ENCODE measurements around the gene PMFBP1. TPM values are rescaled to one million over a fixed set of nuclear protein-coding genes. Genes with fewer than 3 reads are reported as not detected.

The PMFBP1 gene
- total RNA-seq, 1 experiment from 2014 or later: 0.56 TPM

DNA sequence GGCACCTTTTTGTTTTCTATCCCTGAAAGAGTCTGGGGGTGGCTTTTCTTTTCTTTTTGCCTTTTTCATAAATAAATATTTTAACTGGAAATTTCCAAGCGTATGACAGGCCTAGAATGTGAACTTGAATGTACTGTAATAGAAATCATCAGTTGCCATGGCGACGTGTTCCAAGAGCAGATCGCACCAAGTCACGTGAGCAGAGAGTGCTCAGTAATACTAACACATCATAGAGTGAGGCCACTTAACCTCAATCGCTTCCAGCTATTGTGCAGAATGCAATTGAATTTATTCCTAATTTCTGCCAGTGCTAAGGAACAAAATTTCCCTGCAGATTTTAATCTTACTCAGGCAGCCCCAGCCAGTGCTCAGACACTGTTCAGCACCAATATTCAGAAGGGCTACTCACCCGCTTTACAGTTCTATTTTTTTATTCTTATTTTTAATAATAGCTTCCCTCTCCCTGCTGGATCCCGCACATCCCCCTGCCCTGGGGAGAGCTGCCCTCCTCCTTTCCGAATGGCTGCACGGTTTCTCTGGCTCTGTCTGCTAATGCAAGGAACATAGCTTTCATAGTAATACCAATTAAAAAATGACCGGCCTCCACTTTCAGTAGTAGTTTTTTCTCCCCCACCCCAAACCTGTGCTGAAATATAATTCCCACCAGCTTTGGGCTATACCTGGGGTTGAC lies 26.2 kb upstream of the PMFBP1 start:
- no peak overlapping the region for H2AFZ ChIP-seq (ENCODE audit: low read length)
- 0 out of 2 replicates have a peak, but pooled peaks cover 3% of the 10 kb centered on the region for H4K20me1 ChIP-seq (ENCODE audit: insufficient read depth, low read depth, low read length)
- H3K27me3 ChIP-seq (ENCODE audit: low read length): no peaks in the 10 kb centered on the region
- no peak overlapping the region for H3K4me2 ChIP-seq (ENCODE audit: low read depth, low read length, poor library complexity, severe bottlenecking)
- H3K9me3 ChIP-seq (ENCODE audit: low read length): no peaks in the 10 kb centered on the region
- H3K9me2 ChIP-seq (replicated peaks; ENCODE audit: insufficient read depth, low read length): no peaks in the 10 kb centered on the region
- no peak overlapping the region for H3K27ac ChIP-seq (ENCODE audit: low read length)
- H3K4me3 ChIP-seq (ENCODE audit: low read length): no peak overlapping the region
- H3K9ac ChIP-seq (ENCODE audit: low read length): no peak overlapping the region
- DNase-seq: no peak
- H3K4me1 ChIP-seq (ENCODE audit: low read length): no peaks in the 10 kb centered on the region
- H3K36me3 ChIP-seq (ENCODE audit: insufficient read depth, low read length): no peaks in the 10 kb centered on the region
- no peaks in the 10 kb centered on the region for H3K79me2 ChIP-seq (ENCODE audit: low read length)

DNA sequence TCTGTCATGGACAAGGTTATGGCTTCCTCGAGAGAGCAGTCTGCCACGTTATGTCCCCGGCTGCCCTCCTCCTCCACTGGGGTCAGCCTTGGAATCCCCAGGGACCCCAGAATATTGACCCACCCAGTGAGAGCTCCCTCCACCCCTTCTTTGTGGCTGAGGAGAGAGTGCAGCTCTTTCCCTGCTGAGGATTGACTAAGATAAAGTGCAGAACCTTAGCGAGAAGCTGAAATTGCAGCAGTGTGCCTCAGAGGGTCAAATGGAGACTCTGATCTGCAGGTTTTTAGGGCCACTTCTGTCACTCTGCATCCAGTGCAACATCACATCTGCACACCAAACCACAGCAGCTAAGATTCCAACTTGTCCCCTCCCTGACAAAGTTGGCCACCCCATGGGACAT lies 25.6 kb upstream of the PMFBP1 start:
- H2AFZ ChIP-seq (ENCODE audit: low read length): no peak overlapping the region

DNA sequence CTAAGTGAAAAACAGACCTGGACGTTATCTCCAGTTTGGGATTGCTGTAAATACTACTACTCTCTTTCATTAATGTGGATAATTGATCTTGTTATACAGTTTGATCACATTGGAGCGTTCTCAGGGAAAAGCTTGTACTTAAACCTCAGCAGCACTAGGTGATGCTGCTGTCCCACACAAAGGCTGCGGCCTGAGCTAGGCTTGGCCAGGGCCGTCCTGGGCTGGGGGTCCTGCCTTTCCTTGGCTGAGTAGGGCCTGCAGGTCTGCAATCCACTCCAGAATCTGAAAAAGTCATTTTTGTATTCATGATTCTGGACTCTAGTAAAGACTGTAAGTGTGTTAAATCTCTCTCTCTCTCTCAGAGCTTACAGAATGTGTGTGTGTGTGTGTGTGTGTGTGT lies 23.7 kb upstream of the PMFBP1 start:
- no peak overlapping the region for H2AFZ ChIP-seq (ENCODE audit: low read length)
- H3K4me1 ChIP-seq (ENCODE audit: low read length): no peaks in the 10 kb centered on the region
- no peaks in the 10 kb centered on the region for H3K27me3 ChIP-seq (ENCODE audit: low read length)
- H3K4me3 ChIP-seq (ENCODE audit: low read length): no peak overlapping the region
- no peak overlapping the region for H3K9ac ChIP-seq (ENCODE audit: low read length)
- H3K4me2 ChIP-seq (ENCODE audit: low read depth, low read length, poor library complexity, severe bottlenecking): no peak overlapping the region
- H3K9me2 ChIP-seq (replicated peaks; ENCODE audit: insufficient read depth, low read length): no peaks in the 10 kb centered on the region
- DNase-seq: no peak
- no peaks in the 10 kb centered on the region for H3K79me2 ChIP-seq (ENCODE audit: low read length)
- no peak overlapping the region for H3K27ac ChIP-seq (ENCODE audit: low read length)
- no peaks in the 10 kb centered on the region for H3K36me3 ChIP-seq (ENCODE audit: insufficient read depth, low read length)
- H4K20me1 ChIP-seq (ENCODE audit: insufficient read depth, low read depth, low read length): 0 out of 2 replicates have a peak, but pooled peaks cover 3% of the 10 kb centered on the region
- no peaks in the 10 kb centered on the region for H3K9me3 ChIP-seq (ENCODE audit: low read length)

More for the DNA sequence above, 25.6 kb upstream of the PMFBP1 start:
- no peak for DNase-seq
- no peak overlapping the region for H3K4me2 ChIP-seq (ENCODE audit: low read depth, low read length, poor library complexity, severe bottlenecking)
- no peaks in the 10 kb centered on the region for H3K27me3 ChIP-seq (ENCODE audit: low read length)
- H3K27ac ChIP-seq (ENCODE audit: low read length): no peak overlapping the region
- no peaks in the 10 kb centered on the region for H3K9me3 ChIP-seq (ENCODE audit: low read length)
- no peaks in the 10 kb centered on the region for H3K4me1 ChIP-seq (ENCODE audit: low read length)
- no peaks in the 10 kb centered on the region for H3K79me2 ChIP-seq (ENCODE audit: low read length)
- no peak overlapping the region for H3K9ac ChIP-seq (ENCODE audit: low read length)
- H4K20me1 ChIP-seq (ENCODE audit: insufficient read depth, low read depth, low read length): 0 out of 2 replicates have a peak, but pooled peaks cover 3% of the 10 kb centered on the region
- no peaks in the 10 kb centered on the region for H3K9me2 ChIP-seq (replicated peaks; ENCODE audit: insufficient read depth, low read length)
- no peak overlapping the region for H3K4me3 ChIP-seq (ENCODE audit: low read length)
- H3K36me3 ChIP-seq (ENCODE audit: insufficient read depth, low read length): no peaks in the 10 kb centered on the region

DNA sequence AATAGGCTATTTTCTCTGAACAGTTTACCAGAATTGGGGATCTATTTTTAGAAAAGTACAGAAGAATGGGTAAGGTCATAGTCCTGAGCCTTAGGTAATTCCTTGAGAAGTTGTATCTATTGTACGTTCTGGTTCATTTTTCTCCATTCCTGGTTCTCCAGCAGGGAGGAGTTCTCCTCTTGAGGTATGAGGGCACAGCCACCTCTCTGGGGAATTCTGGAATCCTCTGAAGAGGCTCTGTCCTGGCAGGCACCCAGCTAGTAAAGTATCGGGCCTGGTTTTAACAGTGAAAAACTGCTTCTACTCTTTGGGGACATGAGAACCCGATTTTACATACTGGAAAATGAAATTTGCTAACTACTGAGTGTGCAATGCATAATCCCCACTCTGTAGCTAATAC lies 19.6 kb upstream of the PMFBP1 start:
- no peaks in the 10 kb centered on the region for H3K9me3 ChIP-seq (ENCODE audit: low read length)
- H3K4me3 ChIP-seq (ENCODE audit: low read length): no peak overlapping the region
- H2AFZ ChIP-seq (ENCODE audit: low read length): no peak overlapping the region
- no peak for DNase-seq
- H3K9me2 ChIP-seq (replicated peaks; ENCODE audit: insufficient read depth, low read length): no peaks in the 10 kb centered on the region
- no peaks in the 10 kb centered on the region for H3K4me1 ChIP-seq (ENCODE audit: low read length)
- no peaks in the 10 kb centered on the region for H3K36me3 ChIP-seq (ENCODE audit: insufficient read depth, low read length)
- no peaks in the 10 kb centered on the region for H3K79me2 ChIP-seq (ENCODE audit: low read length)
- H3K27ac ChIP-seq (ENCODE audit: low read length): no peak overlapping the region
- H4K20me1 ChIP-seq (ENCODE audit: insufficient read depth, low read depth, low read length): 0 out of 2 replicates have a peak, but pooled peaks cover 3% of the 10 kb centered on the region
- H3K4me2 ChIP-seq (ENCODE audit: low read depth, low read length, poor library complexity, severe bottlenecking): no peak overlapping the region
- no peak overlapping the region for H3K9ac ChIP-seq (ENCODE audit: low read length)
- H3K27me3 ChIP-seq (ENCODE audit: low read length): no peaks in the 10 kb centered on the region

DNA sequence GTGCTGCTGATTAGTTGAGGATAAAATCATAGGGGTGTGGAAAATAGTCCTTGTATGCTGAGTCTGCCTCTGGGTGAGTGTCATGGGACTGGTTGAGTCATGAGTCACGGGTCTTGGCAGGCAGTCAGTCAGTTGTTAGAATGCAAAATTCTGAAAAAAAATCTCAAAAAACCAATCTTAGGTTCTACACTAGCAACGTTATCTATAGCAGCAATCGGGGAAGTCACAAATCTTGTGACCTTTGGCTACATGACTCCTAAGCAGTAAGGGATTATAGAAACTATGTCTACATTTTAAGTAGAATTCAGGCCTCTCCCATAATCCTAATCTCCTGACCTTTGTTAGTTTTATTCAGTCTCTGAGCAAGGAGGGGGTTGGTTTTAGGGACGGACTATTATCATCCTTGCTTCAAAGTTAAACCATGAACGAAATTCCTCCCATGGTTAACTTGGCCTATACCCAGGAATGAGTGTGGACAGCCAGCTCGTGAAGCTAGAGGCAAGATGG lies 18.0 kb upstream of the PMFBP1 start:
- Histone ChIP-seq H3K27me3 (ENCODE audit: low read length) (no peaks in the 10 kb centered on the region), H3K9ac (ENCODE audit: low read length) (no peak overlapping the region), H3K9me2 (replicated peaks; ENCODE audit: insufficient read depth, low read length) (no peaks in the 10 kb centered on the region), H4K20me1 (ENCODE audit: insufficient read depth, low read depth, low read length) (0 out of 2 replicates have a peak, but pooled peaks cover 2% of the 10 kb centered on the region), H2AFZ (ENCODE audit: low read length) (no peak overlapping the region), H3K79me2 (ENCODE audit: low read length) (no peaks in the 10 kb centered on the region), H3K4me2 (ENCODE audit: low read depth, low read length, poor library complexity, severe bottlenecking) (no peak overlapping the region), H3K27ac (ENCODE audit: low read length) (no peak overlapping the region), H3K9me3 (ENCODE audit: low read length) (no peaks in the 10 kb centered on the region), H3K4me1 (ENCODE audit: low read length) (no peaks in the 10 kb centered on the region), H3K36me3 (ENCODE audit: insufficient read depth, low read length) (no peaks in the 10 kb centered on the region), H3K4me3 (ENCODE audit: low read length) (no peak overlapping the region)
- DNase-seq: no peak

DNA sequence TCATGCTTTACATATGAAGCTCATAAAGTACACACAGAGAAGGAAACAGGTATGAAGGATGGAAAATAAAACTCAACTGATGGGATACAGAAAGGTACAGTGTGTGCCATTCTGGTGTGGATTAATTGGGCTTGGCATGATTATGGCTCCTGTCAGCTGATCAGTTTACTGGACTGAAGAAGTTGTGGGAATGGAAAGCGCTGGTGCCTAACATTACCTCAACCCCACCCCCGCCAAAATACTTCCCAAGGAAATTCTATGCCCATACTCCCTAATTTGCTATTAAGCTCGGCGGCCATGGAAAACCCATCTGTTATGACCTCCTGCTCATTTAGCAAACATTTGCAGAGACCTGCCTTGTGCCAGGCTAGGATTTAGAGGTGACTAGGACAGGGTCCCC lies 16.6 kb upstream of the PMFBP1 start:
- H3K4me2 ChIP-seq (ENCODE audit: low read depth, low read length, poor library complexity, severe bottlenecking): no peak overlapping the region
- H2AFZ ChIP-seq (ENCODE audit: low read length): no peak overlapping the region
- no peak overlapping the region for H3K27ac ChIP-seq (ENCODE audit: low read length)
- DNase-seq: no peak
- H3K36me3 ChIP-seq (ENCODE audit: insufficient read depth, low read length): no peaks in the 10 kb centered on the region
- no peak overlapping the region for H3K4me3 ChIP-seq (ENCODE audit: low read length)
- no peaks in the 10 kb centered on the region for H3K9me3 ChIP-seq (ENCODE audit: low read length)
- no peak overlapping the region for H3K9ac ChIP-seq (ENCODE audit: low read length)
- no peaks in the 10 kb centered on the region for H4K20me1 ChIP-seq (ENCODE audit: insufficient read depth, low read depth, low read length)
- H3K9me2 ChIP-seq (replicated peaks; ENCODE audit: insufficient read depth, low read length): no peaks in the 10 kb centered on the region
- no peaks in the 10 kb centered on the region for H3K79me2 ChIP-seq (ENCODE audit: low read length)
- H3K4me1 ChIP-seq (ENCODE audit: low read length): no peaks in the 10 kb centered on the region
- H3K27me3 ChIP-seq (ENCODE audit: low read length): no peaks in the 10 kb centered on the region

DNA sequence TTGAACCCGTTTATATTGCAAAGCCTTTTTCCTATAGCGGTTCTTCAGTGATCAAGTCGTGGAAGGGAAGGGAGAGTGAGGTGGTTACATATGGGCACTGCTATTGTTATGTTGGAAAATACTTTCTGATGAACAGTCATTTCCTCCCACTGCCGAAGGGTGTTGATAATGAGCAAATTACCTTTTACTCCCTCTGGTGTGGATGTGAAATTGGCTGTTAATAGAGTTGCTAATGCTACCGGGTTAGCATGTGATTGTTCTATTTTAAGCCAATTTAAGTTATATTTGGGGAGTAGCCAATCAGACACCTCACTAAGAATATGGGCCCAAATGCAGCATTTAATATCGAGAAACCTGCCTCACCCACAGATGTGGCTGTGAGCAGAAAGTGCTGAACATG lies 15.6 kb upstream of the PMFBP1 start:
- H3K27ac ChIP-seq (ENCODE audit: low read length): no peak overlapping the region

DNA sequence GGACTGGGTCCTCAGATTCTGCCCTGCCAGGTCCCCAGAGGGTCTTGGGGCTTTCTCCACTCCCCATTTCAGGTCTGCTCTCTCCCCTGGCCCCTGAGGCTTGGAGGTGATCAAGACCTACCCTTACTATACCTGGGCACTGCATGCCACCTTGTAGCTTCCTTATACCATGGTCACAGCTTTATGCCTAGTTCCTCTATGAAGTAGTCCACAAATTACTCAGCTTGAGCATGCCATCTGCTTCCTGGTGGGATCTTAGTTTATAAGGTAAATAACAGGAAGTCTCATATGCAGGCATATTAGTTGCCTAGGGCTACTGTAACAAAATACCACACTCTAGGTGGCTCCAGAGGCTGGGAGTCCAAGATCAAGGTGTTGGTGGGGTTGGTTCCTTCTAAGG lies 11.0 kb upstream of the PMFBP1 start:
- DNase-seq: no peak
- Histone ChIP-seq H3K4me3 (ENCODE audit: low read length) (no peak overlapping the region), H3K27ac (ENCODE audit: low read length) (no peak overlapping the region), H3K9me2 (replicated peaks; ENCODE audit: insufficient read depth, low read length) (no peaks in the 10 kb centered on the region), H3K27me3 (ENCODE audit: low read length) (no peaks in the 10 kb centered on the region), H2AFZ (ENCODE audit: low read length) (no peak overlapping the region), H3K9ac (ENCODE audit: low read length) (no peak overlapping the region), H3K4me1 (ENCODE audit: low read length) (no peaks in the 10 kb centered on the region), H3K36me3 (ENCODE audit: insufficient read depth, low read length) (no peaks in the 10 kb centered on the region), H3K4me2 (ENCODE audit: low read depth, low read length, poor library complexity, severe bottlenecking) (no peak overlapping the region), H3K79me2 (ENCODE audit: low read length) (no peaks in the 10 kb centered on the region), H4K20me1 (ENCODE audit: insufficient read depth, low read depth, low read length) (no peaks in the 10 kb centered on the region), H3K9me3 (ENCODE audit: low read length) (no peaks in the 10 kb centered on the region)

More for the DNA sequence above, 15.6 kb upstream of the PMFBP1 start:
- no peaks in the 10 kb centered on the region for H4K20me1 ChIP-seq (ENCODE audit: insufficient read depth, low read depth, low read length)
- no peaks in the 10 kb centered on the region for H3K9me3 ChIP-seq (ENCODE audit: low read length)
- no peak overlapping the region for H2AFZ ChIP-seq (ENCODE audit: low read length)
- no peaks in the 10 kb centered on the region for H3K27me3 ChIP-seq (ENCODE audit: low read length)
- no peak for DNase-seq
- no peaks in the 10 kb centered on the region for H3K79me2 ChIP-seq (ENCODE audit: low read length)
- no peaks in the 10 kb centered on the region for H3K9me2 ChIP-seq (replicated peaks; ENCODE audit: insufficient read depth, low read length)
- no peak overlapping the region for H3K4me2 ChIP-seq (ENCODE audit: low read depth, low read length, poor library complexity, severe bottlenecking)
- H3K4me3 ChIP-seq (ENCODE audit: low read length): no peak overlapping the region
- no peaks in the 10 kb centered on the region for H3K36me3 ChIP-seq (ENCODE audit: insufficient read depth, low read length)
- H3K4me1 ChIP-seq (ENCODE audit: low read length): no peaks in the 10 kb centered on the region
- H3K9ac ChIP-seq (ENCODE audit: low read length): no peak overlapping the region
